Pancreas (tissue), 10 donors: ENCODE results near the gene CTTNBP2. TPM values are rescaled to one million over a fixed set of nuclear protein-coding genes. Genes with fewer than 3 reads are reported as not detected.

Experiments
- ATAC-seq, 4 donors: fragments of 200-7000 bp; cut with Tn5 transposase; one replicate each; pipeline versions ENCODE4 v1.8.0 to v1.9.1; 2020; ENCODE audit warnings: mild to moderate bottlenecking in 4 of 4, moderate library complexity in 4 of 4
- DNase-seq, 6 donors: peaks; one replicate each; pipeline ENCODE4 v3.0.0-alpha.2; 2020
- FAIRE-seq: peaks from 2 replicates; lab custom pipeline; 2012; peaks lifted over from hg19 to GRCh38; lab: Jason Lieb, UNC
- H3K27ac ChIP-seq, 4 donors: fragments of 200-600 bp; sonication (generic); 1 replicate in 3 of 4; 2 replicates in 1 of 4; pipeline versions ENCODE4 v1.5.0 to v1.8.0; 2020
- H3K27me3 ChIP-seq, 4 donors: fragments of 200-600 bp; one replicate each; pipeline ENCODE4 v1.8.0; 2021
- H3K36me3 ChIP-seq, 3 donors: fragments of 200-600 bp; sonication (generic) in 1 of 3; one replicate each; pipeline versions ENCODE4 v1.5.0 to v1.8.0; 2020 to 2021
- H3K4me1 ChIP-seq, 3 donors: fragments of 200-600 bp; one replicate each; pipeline ENCODE4 v1.8.0; 2021
- H3K4me3 ChIP-seq, 4 donors: fragments of 200-600 bp; sonication (generic) in 2 of 4; one replicate each; pipeline versions ENCODE4 v1.5.0 to v1.8.0; 2020 to 2021
- H3K9me3 ChIP-seq, 4 donors: fragments of 200-600 bp; one replicate each; pipeline ENCODE4 v1.8.0; 2021
- WGBS, 2 donors: extraction: QIAGEN DNeasy Blood & Tissue Kit; methylation state at CpG; one replicate each; pipeline ENCODE4 v1.1.7; 2013; 5-methylcytosine and 5-hydroxymethylcytosine counted together
- intact Hi-C, 3 donors: fragments of 100-400 bp; cut with DNase I; formaldehyde crosslinking; loops; one replicate each; pipeline versions ENCODE4 v1.11.1 to v1.14.2; 2022
- polyA plus RNA-seq, 2 donors: library from polyadenylated mRNA; stranded (reverse); fragments of 200-250 nt; gene quantifications; one replicate each; pipeline ENCODE4 v1.2.3, GENCODE V29; 2013
- total RNA-seq, 6 donors: library from RNA; stranded (reverse); fragmentation: NEBNext Ultra II Directional in 4 of 6; extraction: Animal tissue kit (Norgen Biotek cat#: 25700) in 4 of 6; gene quantifications; one replicate each; pipeline versions ENCODE4 v1.2.1 to v1.2.4, GENCODE V29; 2021 to 2023
- TF ChIP-seq, protein P1 (sequence below), 4 donors: fragments of 200-600 bp; sonication (generic) in 3 of 4; IDR thresholded peaks; one replicate each; pipeline versions ENCODE4 v1.5.0 to v1.8.0; 2021; ENCODE audit warnings: antibody characterized with exemption in 4 of 4
- donor health status: healthy with polysubstance abuse.
- donor health status: DM: no; HTN: no; CAD: no; lungs with moderate emphysema.
- donor health status: DM: no; HTN: no; CAD: no.
- donor health status: control.
- donor health status: control.
- donor health status: Bipolar disorder and iron deficiency.
- donor health status: DM: yes; HTN: yes; CAD: no.
- donor health status: DM: no; HTN: no; CAD: no.
- donor health status: DM: no; HTN: no; CAD: no.
- donor health status: DM: yes; HTN: yes; CAD: no.

Gene CTTNBP2
- total and polyA plus RNA-seq, 8 donors, result 4.8 to 15.4 (median 10.5) TPM

DNA sequence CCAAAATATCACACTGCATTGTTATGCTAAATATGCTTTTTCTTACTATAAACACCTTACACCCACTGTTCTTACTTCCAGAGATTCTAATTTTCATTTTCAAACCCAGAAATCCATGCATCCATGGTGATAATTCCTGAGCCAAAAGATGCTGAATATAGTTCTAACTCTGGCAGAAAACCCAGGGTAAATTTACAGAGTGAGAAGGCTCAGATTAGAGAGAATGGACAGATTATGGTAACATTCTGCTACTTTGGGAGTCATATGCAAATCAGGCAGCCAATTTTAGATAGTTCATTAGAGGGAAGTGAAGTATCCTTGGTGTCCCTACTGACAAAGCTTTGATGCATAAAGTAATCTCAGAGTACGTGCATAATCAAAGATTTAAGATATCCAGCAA lies 15.4 kb upstream of the CTTNBP2 start:
- Histone ChIP-seq H3K27me3 (no peaks in the 10 kb centered on the region), H3K27ac (no peak overlapping the region), H3K36me3 (no peaks in the 10 kb centered on the region), H3K9me3 (no peaks in the 10 kb centered on the region), H3K4me3 (no peak overlapping the region), H3K4me1 (peaks cover 0 to 7% (median 5%) of the 10 kb centered on the region in 3 donors)
- 71 to 76% methylated on average over 1 of the region's 1 CpG for WGBS, 2 donors
- TF ChIP-seq, protein P1, sequence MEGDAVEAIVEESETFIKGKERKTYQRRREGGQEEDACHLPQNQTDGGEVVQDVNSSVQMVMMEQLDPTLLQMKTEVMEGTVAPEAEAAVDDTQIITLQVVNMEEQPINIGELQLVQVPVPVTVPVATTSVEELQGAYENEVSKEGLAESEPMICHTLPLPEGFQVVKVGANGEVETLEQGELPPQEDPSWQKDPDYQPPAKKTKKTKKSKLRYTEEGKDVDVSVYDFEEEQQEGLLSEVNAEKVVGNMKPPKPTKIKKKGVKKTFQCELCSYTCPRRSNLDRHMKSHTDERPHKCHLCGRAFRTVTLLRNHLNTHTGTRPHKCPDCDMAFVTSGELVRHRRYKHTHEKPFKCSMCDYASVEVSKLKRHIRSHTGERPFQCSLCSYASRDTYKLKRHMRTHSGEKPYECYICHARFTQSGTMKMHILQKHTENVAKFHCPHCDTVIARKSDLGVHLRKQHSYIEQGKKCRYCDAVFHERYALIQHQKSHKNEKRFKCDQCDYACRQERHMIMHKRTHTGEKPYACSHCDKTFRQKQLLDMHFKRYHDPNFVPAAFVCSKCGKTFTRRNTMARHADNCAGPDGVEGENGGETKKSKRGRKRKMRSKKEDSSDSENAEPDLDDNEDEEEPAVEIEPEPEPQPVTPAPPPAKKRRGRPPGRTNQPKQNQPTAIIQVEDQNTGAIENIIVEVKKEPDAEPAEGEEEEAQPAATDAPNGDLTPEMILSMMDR (IDR thresholded peaks at IDR 0.05), result no peak
- no peak for DNase-seq
- no peak for FAIRE-seq
- ATAC-seq, result no peak
- intact Hi-C loops, result no loop called here

DNA sequence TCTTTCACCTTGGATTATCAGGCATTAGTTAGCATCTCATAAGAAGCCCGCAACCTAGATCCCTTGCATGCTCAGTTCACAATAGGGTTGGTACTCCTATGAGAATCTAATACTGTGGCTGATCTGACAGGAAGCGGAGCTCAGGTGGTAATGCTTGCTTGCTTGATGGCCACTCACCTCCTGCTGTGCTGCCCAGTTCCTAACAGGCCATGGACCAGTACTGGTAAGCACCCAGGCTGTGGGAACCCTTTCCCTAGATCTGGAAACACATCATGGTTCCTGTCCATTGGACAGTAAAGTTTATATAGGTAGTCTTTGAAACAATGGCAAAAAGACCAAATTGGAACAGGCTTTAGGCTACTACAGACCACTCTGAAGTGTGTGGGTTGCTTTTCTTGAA lies 9.4 kb upstream of the CTTNBP2 start:
- intact Hi-C loops, result no loop called here
- no peaks in the 10 kb centered on the region for H3K27me3 ChIP-seq
- H3K36me3 ChIP-seq, result no peaks in the 10 kb centered on the region
- no peak for ATAC-seq
- no peak overlapping the region for H3K4me3 ChIP-seq
- FAIRE-seq, result no peak
- peaks cover 0 to 7% (median 5%) of the 10 kb centered on the region in 3 donors for H3K4me1 ChIP-seq
- no peak overlapping the region for H3K27ac ChIP-seq
- H3K9me3 ChIP-seq, result no peaks in the 10 kb centered on the region
- TF ChIP-seq, protein P1 (IDR thresholded peaks at IDR 0.05), result no peak
- DNase-seq, result no peak
- 95% methylated on average over 2 of the region's 2 CpGs for WGBS, 2 donors

DNA sequence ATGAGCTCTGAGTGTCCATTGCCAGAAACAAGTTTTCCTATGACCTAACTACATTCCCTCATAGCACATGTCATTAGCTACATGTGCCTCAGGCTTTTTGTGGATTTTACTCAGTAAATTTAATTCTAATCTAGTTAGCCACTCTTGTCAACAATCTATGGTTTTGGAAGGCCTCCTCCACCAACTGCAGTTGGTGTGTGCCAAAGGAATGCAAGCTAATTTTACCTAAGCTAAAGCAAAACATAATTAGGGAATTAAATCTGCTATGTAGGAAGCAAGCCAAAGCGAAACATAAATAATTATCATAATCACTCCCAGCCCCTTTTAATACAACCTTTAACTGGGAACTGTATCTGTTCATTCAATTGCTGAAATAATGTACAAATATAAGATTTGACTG lies 3.5 kb upstream of the CTTNBP2 start:
- H3K4me3 ChIP-seq, result no peak overlapping the region
- H3K9me3 ChIP-seq, result no peaks in the 10 kb centered on the region
- H3K36me3 ChIP-seq, result no peaks in the 10 kb centered on the region
- DNase-seq (no peak), ATAC-seq (no peak), FAIRE-seq (no peak)
- H3K4me1 ChIP-seq, result peaks cover 0 to 4% (median 3%) of the 10 kb centered on the region in 3 donors
- intact Hi-C loops, result loop anchor here in 1 of 3 donors (10.0 kb wide), 1 partner anchor 112 kb away; no protein-coding TSS in a partner anchor
- WGBS, 2 donors, result 89 to 98% methylated on average over 1 of the region's 1 CpG
- no peak overlapping the region for H3K27ac ChIP-seq
- TF ChIP-seq, protein P1 (IDR thresholded peaks at IDR 0.05), result no peak
- no peaks in the 10 kb centered on the region for H3K27me3 ChIP-seq

DNA sequence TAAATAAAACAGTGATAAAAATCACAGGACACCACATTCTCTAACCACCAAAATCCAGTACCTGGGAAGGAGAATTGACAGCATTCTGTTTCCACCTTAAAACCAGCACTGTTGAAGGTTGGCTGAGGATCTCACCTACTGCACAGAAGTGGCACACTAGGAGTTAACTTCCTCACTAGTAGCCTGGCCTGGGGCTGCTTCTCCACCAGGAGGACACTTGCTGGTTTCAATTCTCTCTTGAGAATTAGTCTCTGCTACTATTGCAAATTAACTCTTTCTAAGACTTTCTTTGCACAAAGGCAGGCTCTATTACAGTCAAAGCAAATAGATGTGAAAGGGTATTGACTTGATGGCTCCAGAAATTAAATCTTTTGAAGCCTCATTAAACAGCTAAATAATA lies 2.3 kb upstream of the CTTNBP2 start:
- H3K27me3 ChIP-seq, result no peaks in the 10 kb centered on the region
- intact Hi-C loops, result loop anchor here in 1 of 3 donors (10.0 kb wide), 1 partner anchor 111 kb away; no protein-coding TSS in a partner anchor
- peaks cover 0 to 4% (median 3%) of the 10 kb centered on the region in 3 donors for H3K4me1 ChIP-seq
- TF ChIP-seq, protein P1 (IDR thresholded peaks at IDR 0.05), result no peak
- H3K9me3 ChIP-seq, result no peaks in the 10 kb centered on the region
- no peak overlapping the region for H3K27ac ChIP-seq
- DNase-seq, result no peak
- no peak for ATAC-seq
- no peak for FAIRE-seq
- H3K36me3 ChIP-seq, result no peaks in the 10 kb centered on the region
- no peak overlapping the region for H3K4me3 ChIP-seq

DNA sequence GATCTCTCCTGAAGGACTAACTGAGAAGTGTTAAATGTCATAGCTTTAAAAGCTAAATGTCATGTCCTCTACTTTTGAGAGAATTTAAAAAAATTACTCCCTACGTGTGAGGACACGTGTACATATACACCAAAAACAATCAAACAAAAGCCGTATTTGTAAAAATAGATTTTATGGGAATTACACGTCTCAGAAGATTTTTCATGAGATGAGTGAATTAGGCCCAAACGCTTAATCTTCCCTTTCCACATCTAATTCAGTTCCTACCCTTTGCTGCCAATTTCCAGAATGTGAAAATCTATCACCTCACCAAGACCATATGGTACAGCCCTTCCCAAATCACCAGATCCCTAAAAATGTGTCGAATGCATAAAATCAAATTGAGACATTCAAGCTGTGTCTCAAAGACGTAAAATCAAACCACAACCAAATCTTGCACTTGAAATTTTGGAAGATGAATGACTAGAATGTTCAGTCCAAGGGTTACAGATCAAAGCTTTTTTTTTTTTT lies 1.0 kb upstream of the CTTNBP2 start:
- Histone ChIP-seq H3K27me3 (no peaks in the 10 kb centered on the region), H3K36me3 (no peaks in the 10 kb centered on the region), H3K27ac (no peak overlapping the region), H3K9me3 (no peaks in the 10 kb centered on the region), H3K4me3 (peak overlapping the region in 1 of 4 donors; percentile 83), H3K4me1 (peaks cover 0 to 4% (median 3%) of the 10 kb centered on the region in 3 donors)
- TF ChIP-seq, protein P1 (IDR thresholded peaks at IDR 0.05), result no peak
- 57 to 64% methylated on average over 7 of the region's 7 CpGs for WGBS, 2 donors
- ATAC-seq, result no peak
- no peak for DNase-seq
- intact Hi-C loops, result loop anchor here in 1 of 3 donors (10.0 kb wide), 1 partner anchor 109 kb away; no protein-coding TSS in a partner anchor
- no peak for FAIRE-seq
